Vagina (tissue), 2 donors: Measurements from ENCODE around the gene PHLPP1. TPM values are rescaled to one million over a fixed set of nuclear protein-coding genes. Genes with fewer than 3 reads are reported as not detected.

Experiments
- DNase-seq, 2 donors: peaks; one replicate each; pipeline ENCODE4 v3.0.0-alpha.2; 2017; ENCODE audit errors: extremely low spot score in 2 of 2
- H3K27ac ChIP-seq: fragments of 200-600 bp; sonication (generic); one replicate; pipeline ENCODE4 v1.5.1; 2019
- H3K27me3 ChIP-seq: fragments of 200-600 bp; sonication (generic); one replicate; pipeline ENCODE4 v1.5.1; 2019
- H3K36me3 ChIP-seq, 2 donors: fragments of 200-600 bp; sonication (generic); one replicate each; pipeline ENCODE4 v1.5.1; 2017 to 2019
- H3K4me1 ChIP-seq: fragments of 200-600 bp; sonication (generic); one replicate; pipeline ENCODE4 v1.5.1; 2019
- H3K4me3 ChIP-seq, 2 donors: fragments of 200-600 bp; sonication (generic); 1 replicate in 1 of 2; 2 replicates in 1 of 2; pipeline ENCODE4 v1.5.1; 2016 to 2019
- H3K9me3 ChIP-seq: fragments of 200-600 bp; sonication (generic); one replicate; pipeline ENCODE4 v1.5.1; 2019
- POLR2A ChIP-seq, 2 donors: fragments of 450-650 bp; IDR thresholded peaks; one replicate each; pipeline ENCODE4 v1.6.1; 2017; ENCODE audit warnings: antibody characterized with exemption in 2 of 2, mild to moderate bottlenecking in 2 of 2, moderate library complexity in 2 of 2
- POLR2AphosphoS5 ChIP-seq, 2 donors: sonication (generic); formaldehyde crosslinking; IDR thresholded peaks; one replicate each; pipeline ENCODE4 v1.9.0; 2017; ENCODE audit warnings: antibody characterized with exemption in 2 of 2, mild to moderate bottlenecking in 2 of 2, low read depth in 1 of 2; ENCODE audit not compliant: insufficient read depth in 1 of 2
- intact Hi-C: fragments of 100-400 bp; cut with DNase I; formaldehyde crosslinking; loops from one replicate; pipeline ENCODE4 v1.15.1; 2023
- total RNA-seq: library from RNA; depleted of rRNA; stranded (reverse); fragments of >200 nt; gene quantifications from one replicate; pipeline ENCODE4 v1.2.3, GENCODE V29; 2016
- TF ChIP-seq, protein P1 (sequence below), 3 experiments: fragments of 450-650 bp in 2 of 3; fragments of 200-600 bp in 1 of 3; sonication (generic) in 1 of 3; IDR thresholded peaks; one replicate each; pipeline ENCODE4 v1.5.1; 2017 to 2019; ENCODE audit warnings: antibody characterized with exemption in 3 of 3, mild to moderate bottlenecking in 2 of 3, moderate library complexity in 2 of 3

PHLPP1 gene
- total RNA-seq, 1 donor from 2014 or later: 20.6 TPM

DNA sequence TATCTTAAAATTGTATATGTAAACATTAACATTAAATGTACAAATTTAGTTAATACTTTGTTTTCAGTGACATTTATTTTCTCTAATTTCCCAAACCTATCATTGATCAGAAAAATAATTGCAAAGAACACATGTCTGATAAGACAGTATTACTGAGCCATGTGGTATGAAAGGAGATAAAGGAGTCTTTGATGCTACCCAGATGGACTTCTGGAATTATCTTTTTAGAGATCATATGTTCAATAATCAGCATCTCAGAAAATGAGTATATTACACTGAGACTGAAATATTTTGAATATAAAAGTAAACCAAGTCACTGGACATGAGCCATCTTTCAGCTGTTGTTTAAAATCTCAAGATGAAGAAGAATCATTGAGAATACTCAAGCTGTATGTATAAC is 153.3 kb downstream of the PHLPP1 start:
- Histone ChIP-seq H3K9me3 (no peaks in the 10 kb centered on the region), H3K27ac (no peak overlapping the region), H3K4me1 (no peaks in the 10 kb centered on the region), H3K27me3 (no peaks in the 10 kb centered on the region), H3K4me3 (no peak overlapping the region), H3K36me3 (no peaks in the 10 kb centered on the region)
- TF ChIP-seq POLR2A (IDR thresholded peaks at IDR 0.05): no peak
- TF ChIP-seq, protein P1, sequence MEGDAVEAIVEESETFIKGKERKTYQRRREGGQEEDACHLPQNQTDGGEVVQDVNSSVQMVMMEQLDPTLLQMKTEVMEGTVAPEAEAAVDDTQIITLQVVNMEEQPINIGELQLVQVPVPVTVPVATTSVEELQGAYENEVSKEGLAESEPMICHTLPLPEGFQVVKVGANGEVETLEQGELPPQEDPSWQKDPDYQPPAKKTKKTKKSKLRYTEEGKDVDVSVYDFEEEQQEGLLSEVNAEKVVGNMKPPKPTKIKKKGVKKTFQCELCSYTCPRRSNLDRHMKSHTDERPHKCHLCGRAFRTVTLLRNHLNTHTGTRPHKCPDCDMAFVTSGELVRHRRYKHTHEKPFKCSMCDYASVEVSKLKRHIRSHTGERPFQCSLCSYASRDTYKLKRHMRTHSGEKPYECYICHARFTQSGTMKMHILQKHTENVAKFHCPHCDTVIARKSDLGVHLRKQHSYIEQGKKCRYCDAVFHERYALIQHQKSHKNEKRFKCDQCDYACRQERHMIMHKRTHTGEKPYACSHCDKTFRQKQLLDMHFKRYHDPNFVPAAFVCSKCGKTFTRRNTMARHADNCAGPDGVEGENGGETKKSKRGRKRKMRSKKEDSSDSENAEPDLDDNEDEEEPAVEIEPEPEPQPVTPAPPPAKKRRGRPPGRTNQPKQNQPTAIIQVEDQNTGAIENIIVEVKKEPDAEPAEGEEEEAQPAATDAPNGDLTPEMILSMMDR (IDR thresholded peaks at IDR 0.05): no peak
- TF ChIP-seq POLR2AphosphoS5 (IDR thresholded peaks at IDR 0.05; ENCODE audit: insufficient read depth in 1 of 2, low read depth in 1 of 2): no peak
- intact Hi-C loops: no loop called here
- DNase-seq: no peak

GRCh38 chr18:62870643-62871042 is 155.3 kb downstream of the PHLPP1 start:
- TF ChIP-seq POLR2A (IDR thresholded peaks at IDR 0.05) (no peak), POLR2AphosphoS5 (IDR thresholded peaks at IDR 0.05; ENCODE audit: insufficient read depth in 1 of 2, low read depth in 1 of 2) (no peak)
- TF ChIP-seq, protein P1 (IDR thresholded peaks at IDR 0.05): no peak
- Histone ChIP-seq H3K4me3 (no peak overlapping the region), H3K9me3 (no peaks in the 10 kb centered on the region), H3K27ac (no peak overlapping the region), H3K27me3 (no peaks in the 10 kb centered on the region), H3K36me3 (no peaks in the 10 kb centered on the region), H3K4me1 (no peaks in the 10 kb centered on the region)
- DNase-seq: no peak
- intact Hi-C loops: no loop called here

GRCh38 chr18:62875323-62875722 is 160.0 kb downstream of the PHLPP1 start:
- H3K9me3 ChIP-seq: no peaks in the 10 kb centered on the region
- no peak for TF ChIP-seq POLR2AphosphoS5 (IDR thresholded peaks at IDR 0.05; ENCODE audit: insufficient read depth in 1 of 2, low read depth in 1 of 2)
- TF ChIP-seq POLR2A (IDR thresholded peaks at IDR 0.05): no peak
- TF ChIP-seq, protein P1 (IDR thresholded peaks at IDR 0.05): no peak
- no peaks in the 10 kb centered on the region for H3K36me3 ChIP-seq
- H3K27me3 ChIP-seq: no peaks in the 10 kb centered on the region
- H3K4me1 ChIP-seq: peaks cover 20% of the 10 kb centered on the region
- no peak overlapping the region for H3K4me3 ChIP-seq
- intact Hi-C loops: no loop called here
- no peak overlapping the region for H3K27ac ChIP-seq
- no peak for DNase-seq

- intact Hi-C loops: no loop called here
- no peaks in the 10 kb centered on the region for H3K36me3 ChIP-seq
- H3K9me3 ChIP-seq: no peaks in the 10 kb centered on the region
- H3K27ac ChIP-seq: no peak overlapping the region
- TF ChIP-seq POLR2AphosphoS5 (IDR thresholded peaks at IDR 0.05; ENCODE audit: insufficient read depth in 1 of 2, low read depth in 1 of 2): no peak
- TF ChIP-seq POLR2A (IDR thresholded peaks at IDR 0.05): no peak
- DNase-seq: no peak
- peaks cover 20% of the 10 kb centered on the region for H3K4me1 ChIP-seq
- no peak overlapping the region for H3K4me3 ChIP-seq
- no peaks in the 10 kb centered on the region for H3K27me3 ChIP-seq
Measured at GRCh38 chr18:62876111-62876510, 160.8 kb downstream of the PHLPP1 start.

GRCh38 chr18:62876828-62877227 is 161.5 kb downstream of the PHLPP1 start:
- TF ChIP-seq POLR2A (IDR thresholded peaks at IDR 0.05): no peak
- TF ChIP-seq, protein P1 (IDR thresholded peaks at IDR 0.05): no peak
- TF ChIP-seq POLR2AphosphoS5 (IDR thresholded peaks at IDR 0.05; ENCODE audit: insufficient read depth in 1 of 2, low read depth in 1 of 2): no peak
- no peaks in the 10 kb centered on the region for H3K27me3 ChIP-seq
- intact Hi-C loops: no loop called here
- DNase-seq: no peak
- H3K9me3 ChIP-seq: no peaks in the 10 kb centered on the region
- no peaks in the 10 kb centered on the region for H3K36me3 ChIP-seq
- H3K4me3 ChIP-seq: no peak overlapping the region
- H3K27ac ChIP-seq: no peak overlapping the region
- peaks cover 26% of the 10 kb centered on the region for H3K4me1 ChIP-seq
